Measurements from ENCODE around the gene NEU2. TPM values are rescaled to one million over a fixed set of nuclear protein-coding genes. Genes with fewer than 3 reads are reported as not detected.

NEU2 gene
- total and polyA plus RNA-seq, 2 of the 13 experiments (the other 11 are each of a cell fraction or from before 2014, with no cell fraction given), result not detected

DNA sequence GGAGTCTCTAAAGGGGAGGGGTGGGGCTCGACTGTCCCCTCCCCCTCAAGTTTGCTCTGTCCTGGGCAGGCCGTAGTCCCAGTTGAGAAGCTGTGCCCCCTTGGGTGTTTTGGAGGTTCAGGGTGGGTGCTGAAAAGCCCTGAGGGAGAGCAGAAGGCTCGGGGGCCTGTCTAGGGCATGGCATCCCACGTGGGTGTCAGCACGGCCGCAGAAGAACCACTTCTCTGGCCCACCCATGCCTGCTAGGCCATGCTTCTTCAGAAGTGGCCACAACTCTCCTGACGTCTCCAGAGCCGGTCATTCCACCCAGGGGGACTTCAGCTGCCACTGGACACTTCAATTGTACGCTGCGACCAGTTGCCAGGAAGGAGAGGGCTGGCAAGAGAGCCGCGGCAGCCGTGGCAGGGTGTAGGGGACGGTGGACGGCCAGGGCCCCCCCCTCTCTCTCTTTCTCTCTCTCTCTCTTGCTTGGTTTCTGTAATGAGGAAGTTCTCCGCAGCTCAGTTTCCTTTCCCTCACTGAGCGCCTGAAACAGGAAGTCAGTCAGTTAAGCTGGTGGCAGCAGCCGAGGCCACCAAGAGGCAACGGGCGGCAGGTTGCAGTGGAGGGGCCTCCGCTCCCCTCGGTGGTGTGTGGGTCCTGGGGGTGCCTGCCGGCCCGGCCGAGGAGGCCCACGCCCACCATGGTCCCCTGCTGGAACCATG lies 27.5 kb downstream of the NEU2 start, which contains the start of gene INPP5D (continued):
- TF ChIP-seq, protein P1, sequence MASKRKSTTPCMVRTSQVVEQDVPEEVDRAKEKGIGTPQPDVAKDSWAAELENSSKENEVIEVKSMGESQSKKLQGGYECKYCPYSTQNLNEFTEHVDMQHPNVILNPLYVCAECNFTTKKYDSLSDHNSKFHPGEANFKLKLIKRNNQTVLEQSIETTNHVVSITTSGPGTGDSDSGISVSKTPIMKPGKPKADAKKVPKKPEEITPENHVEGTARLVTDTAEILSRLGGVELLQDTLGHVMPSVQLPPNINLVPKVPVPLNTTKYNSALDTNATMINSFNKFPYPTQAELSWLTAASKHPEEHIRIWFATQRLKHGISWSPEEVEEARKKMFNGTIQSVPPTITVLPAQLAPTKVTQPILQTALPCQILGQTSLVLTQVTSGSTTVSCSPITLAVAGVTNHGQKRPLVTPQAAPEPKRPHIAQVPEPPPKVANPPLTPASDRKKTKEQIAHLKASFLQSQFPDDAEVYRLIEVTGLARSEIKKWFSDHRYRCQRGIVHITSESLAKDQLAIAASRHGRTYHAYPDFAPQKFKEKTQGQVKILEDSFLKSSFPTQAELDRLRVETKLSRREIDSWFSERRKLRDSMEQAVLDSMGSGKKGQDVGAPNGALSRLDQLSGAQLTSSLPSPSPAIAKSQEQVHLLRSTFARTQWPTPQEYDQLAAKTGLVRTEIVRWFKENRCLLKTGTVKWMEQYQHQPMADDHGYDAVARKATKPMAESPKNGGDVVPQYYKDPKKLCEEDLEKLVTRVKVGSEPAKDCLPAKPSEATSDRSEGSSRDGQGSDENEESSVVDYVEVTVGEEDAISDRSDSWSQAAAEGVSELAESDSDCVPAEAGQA (IDR thresholded peaks at IDR 0.05; ENCODE audit: low read depth), result 0 out of 2 replicates have a peak, but pooled peaks have one; percentile 12
- TF ChIP-seq, protein P1 (CRISPR knock-in tag; IDR thresholded peaks at IDR 0.05; ENCODE audit: borderline replicate concordance), result no peak
- TF ChIP-seq HES4 (CRISPR knock-in tag; IDR thresholded peaks at IDR 0.05; ENCODE audit: borderline replicate concordance), result no peak
- TF ChIP-seq, protein P2, sequence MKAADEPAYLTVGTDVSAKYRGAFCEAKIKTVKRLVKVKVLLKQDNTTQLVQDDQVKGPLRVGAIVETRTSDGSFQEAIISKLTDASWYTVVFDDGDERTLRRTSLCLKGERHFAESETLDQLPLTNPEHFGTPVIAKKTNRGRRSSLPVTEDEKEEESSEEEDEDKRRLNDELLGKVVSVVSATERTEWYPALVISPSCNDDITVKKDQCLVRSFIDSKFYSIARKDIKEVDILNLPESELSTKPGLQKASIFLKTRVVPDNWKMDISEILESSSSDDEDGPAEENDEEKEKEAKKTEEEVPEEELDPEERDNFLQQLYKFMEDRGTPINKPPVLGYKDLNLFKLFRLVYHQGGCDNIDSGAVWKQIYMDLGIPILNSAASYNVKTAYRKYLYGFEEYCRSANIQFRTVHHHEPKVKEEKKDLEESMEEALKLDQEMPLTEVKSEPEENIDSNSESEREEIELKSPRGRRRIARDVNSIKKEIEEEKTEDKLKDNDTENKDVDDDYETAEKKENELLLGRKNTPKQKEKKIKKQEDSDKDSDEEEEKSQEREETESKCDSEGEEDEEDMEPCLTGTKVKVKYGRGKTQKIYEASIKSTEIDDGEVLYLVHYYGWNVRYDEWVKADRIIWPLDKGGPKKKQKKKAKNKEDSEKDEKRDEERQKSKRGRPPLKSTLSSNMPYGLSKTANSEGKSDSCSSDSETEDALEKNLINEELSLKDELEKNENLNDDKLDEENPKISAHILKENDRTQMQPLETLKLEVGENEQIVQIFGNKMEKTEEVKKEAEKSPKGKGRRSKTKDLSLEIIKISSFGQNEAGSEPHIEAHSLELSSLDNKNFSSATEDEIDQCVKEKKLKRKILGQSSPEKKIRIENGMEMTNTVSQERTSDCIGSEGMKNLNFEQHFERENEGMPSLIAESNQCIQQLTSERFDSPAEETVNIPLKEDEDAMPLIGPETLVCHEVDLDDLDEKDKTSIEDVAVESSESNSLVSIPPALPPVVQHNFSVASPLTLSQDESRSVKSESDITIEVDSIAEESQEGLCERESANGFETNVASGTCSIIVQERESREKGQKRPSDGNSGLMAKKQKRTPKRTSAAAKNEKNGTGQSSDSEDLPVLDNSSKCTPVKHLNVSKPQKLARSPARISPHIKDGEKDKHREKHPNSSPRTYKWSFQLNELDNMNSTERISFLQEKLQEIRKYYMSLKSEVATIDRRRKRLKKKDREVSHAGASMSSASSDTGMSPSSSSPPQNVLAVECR (CRISPR knock-in tag; IDR thresholded peaks at IDR 0.05; ENCODE audit: borderline replicate concordance), result peak; percentile 85; the same call in 1 of the 2 replicates
- no peak for TF ChIP-seq ZNF552 (CRISPR knock-in tag; IDR thresholded peaks at IDR 0.05; ENCODE audit: borderline replicate concordance)
- TF ChIP-seq ZEB1 (IDR thresholded peaks at IDR 0.05; ENCODE audit: insufficient replicate concordance, low read depth), result no peak
- peak; percentile 3 for TF ChIP-seq TEAD3 (CRISPR knock-in tag; optimal IDR thresholded peaks at IDR 0.05; ENCODE audit: borderline replicate concordance)
- no peak for TF ChIP-seq ZNF296 (CRISPR knock-in tag; conservative IDR thresholded peaks at IDR 0.05)
- no peak for TF ChIP-seq IKZF1 (IDR thresholded peaks at IDR 0.05)
- TF ChIP-seq HOXD1 (CRISPR knock-in tag; IDR thresholded peaks at IDR 0.05), result 0 out of 2 replicates have a peak, but pooled peaks have one; percentile 29
- TF ChIP-seq RCOR2 (CRISPR knock-in tag; IDR thresholded peaks at IDR 0.05), result no peak
- TF ChIP-seq ZNF205 (CRISPR knock-in tag; IDR thresholded peaks at IDR 0.05), result 0 out of 2 replicates have a peak, but pooled peaks have one; percentile 22
- TF ChIP-seq, protein P3, sequence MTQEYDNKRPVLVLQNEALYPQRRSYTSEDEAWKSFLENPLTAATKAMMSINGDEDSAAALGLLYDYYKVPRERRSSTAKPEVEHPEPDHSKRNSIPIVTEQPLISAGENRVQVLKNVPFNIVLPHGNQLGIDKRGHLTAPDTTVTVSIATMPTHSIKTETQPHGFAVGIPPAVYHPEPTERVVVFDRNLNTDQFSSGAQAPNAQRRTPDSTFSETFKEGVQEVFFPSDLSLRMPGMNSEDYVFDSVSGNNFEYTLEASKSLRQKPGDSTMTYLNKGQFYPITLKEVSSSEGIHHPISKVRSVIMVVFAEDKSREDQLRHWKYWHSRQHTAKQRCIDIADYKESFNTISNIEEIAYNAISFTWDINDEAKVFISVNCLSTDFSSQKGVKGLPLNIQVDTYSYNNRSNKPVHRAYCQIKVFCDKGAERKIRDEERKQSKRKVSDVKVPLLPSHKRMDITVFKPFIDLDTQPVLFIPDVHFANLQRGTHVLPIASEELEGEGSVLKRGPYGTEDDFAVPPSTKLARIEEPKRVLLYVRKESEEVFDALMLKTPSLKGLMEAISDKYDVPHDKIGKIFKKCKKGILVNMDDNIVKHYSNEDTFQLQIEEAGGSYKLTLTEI (CRISPR knock-in tag; conservative IDR thresholded peaks at IDR 0.05), result no peak
- no peak; the same call in none of the 2 replicates for TF ChIP-seq ZNF792 (CRISPR knock-in tag; IDR thresholded peaks at IDR 0.05)
- peak; percentile 8; the same call in 1 of the 2 replicates for TF ChIP-seq FOSL2 (CRISPR knock-in tag; IDR thresholded peaks at IDR 0.05)
- TF ChIP-seq, protein P4, sequence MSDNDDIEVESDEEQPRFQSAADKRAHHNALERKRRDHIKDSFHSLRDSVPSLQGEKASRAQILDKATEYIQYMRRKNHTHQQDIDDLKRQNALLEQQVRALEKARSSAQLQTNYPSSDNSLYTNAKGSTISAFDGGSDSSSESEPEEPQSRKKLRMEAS (IDR thresholded peaks at IDR 0.05), result peak; percentile 79
- TF ChIP-seq THYN1 (CRISPR knock-in tag; IDR thresholded peaks at IDR 0.05; ENCODE audit: borderline replicate concordance, low read depth), result no peak
- TF ChIP-seq ZBTB42 (CRISPR knock-in tag; IDR thresholded peaks at IDR 0.05), result no peak

Measured in HepG2 (cell line).